T-helper 22 cell (primary cell): Measurements from ENCODE around the gene DNAJC1.

ENCODE experiments used
- DNase-seq: peaks from one replicate; pipeline ENCODE4 v3.0.0-alpha.2; 2020; ENCODE audit warnings: low read depth

Gene DNAJC1

GRCh38 chr10:22006379-22006884 is 2.9 kb upstream of the DNAJC1 start:
- DNase-seq = no peak

GRCh38 chr10:22005763-22006162 is 2.2 kb upstream of the DNAJC1 start:
- DNase-seq = no peak

DNA sequence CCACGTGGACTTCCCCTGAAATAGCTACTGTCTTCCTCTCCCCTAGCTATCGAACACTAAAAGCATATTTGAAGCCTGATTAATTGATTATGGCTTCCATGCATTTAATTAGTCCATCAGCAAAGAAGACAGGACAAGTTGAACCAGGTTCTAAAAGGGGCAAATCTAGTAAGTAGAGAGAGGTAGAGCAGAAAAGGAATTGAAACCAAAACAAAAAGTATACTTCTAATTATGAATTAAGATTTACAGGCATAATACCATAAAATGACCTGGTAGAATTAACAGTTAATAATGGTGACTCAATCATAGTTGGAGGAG is 393 bp upstream of the DNAJC1 start:
- DNase-seq = no peak

GRCh38 chr10:22002591-22003176 is 846 bp downstream of the DNAJC1 start:
- no peak for DNase-seq

DNA sequence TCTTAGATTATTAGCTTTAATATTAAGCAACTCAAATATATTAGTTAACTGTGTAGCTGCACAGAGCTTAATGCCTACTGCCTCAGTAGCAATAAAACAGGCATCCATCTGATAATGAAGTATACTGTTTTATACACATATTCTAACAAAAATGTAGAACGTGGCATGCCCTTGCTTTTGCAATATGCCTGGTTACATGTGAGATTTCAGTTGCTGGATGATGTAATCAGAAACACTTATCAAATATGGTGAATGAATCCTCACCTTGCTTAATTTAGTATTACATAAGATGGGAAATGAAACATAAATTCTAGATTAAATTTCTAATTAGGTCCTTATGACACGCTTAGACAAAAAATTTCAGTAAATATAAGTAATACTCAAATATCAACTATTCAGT is 8.0 kb downstream of the DNAJC1 start:
- DNase-seq = no peak

DNA sequence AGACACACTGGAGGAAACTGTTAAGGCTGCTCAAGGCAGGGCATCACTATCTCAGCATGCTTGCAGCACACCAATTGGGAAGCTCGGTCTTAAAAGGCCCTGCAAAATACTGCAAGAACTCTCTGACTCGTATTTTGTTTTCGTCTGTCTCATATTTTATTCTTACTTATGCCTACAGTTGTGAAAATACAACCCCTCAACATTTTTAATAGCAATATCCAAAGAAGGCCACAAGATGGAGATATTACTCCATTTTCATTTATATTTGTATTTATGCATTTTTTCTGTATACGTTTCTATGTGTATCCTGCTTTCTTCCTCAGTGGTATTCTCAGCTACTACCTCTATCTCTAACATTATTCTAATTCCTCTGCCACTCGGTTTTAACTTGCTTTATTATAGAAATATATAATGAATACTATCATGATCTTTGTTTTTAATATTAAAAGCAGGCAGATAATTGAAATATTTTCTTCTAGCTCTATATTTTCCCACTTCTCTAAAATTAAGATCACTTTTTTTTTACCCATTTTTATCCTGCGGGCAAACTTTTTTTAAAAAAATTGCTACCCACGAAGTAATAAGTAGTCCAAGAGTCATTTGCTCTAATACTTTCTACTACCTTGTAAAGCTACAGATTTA is 10.0 kb downstream of the DNAJC1 start:
- DNase-seq = no peak

GRCh38 chr10:21991785-21992184 is 11.7 kb downstream of the DNAJC1 start:
- no peak for DNase-seq

GRCh38 chr10:21990449-21990848 is 13.1 kb downstream of the DNAJC1 start:
- DNase-seq = no peak

DNA sequence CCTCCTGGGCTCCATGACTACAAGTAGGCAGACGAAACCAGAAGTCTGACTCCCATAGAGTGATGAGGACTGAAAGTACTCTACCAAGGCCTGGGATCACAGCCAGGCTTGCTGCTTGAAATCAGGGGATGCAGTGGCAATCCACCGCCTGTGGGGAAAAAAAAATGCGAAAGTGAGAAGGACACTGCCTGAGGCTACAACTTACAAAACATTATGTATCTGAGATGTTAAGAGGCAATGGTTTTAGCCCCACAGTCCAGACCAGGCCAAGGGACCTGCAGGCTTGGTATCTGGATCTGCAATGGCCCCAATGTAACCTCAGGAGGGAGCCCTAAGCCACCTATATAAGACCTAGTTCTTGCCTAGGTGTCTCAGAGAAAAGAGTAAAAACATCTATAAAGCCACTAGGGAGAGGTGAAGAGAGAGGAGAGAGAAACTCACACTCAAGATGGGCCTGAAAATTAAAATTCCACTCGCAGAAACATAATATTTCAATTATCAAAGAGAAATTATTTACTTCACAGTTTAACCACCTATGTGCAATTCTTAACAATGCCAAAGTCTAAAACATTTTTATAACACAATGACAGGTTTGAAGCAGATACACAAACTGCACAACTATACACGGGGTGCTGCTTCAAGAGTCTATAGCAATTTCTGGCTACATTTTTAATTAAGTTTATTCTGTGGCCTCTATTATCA is 13.9 kb downstream of the DNAJC1 start:
- no peak for DNase-seq

DNA sequence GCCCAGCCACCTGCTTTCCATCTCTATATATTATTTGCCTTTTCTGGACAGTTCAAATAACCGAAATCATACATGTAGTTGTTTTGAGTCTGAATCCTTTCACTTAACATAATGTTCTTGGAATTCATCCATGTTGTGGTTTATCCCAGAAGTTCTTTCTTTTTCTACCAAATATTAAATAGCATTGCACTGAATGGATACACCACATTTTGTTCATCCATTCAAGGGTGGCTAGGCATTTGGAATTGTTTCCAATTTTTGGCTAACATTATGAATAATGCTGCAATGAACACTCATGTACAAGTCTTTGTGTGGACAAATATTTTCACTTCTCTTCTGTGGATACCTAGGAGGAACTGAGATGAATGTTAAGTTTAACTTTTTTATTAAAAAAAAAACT is 18.0 kb downstream of the DNAJC1 start:
- no peak for DNase-seq

DNA sequence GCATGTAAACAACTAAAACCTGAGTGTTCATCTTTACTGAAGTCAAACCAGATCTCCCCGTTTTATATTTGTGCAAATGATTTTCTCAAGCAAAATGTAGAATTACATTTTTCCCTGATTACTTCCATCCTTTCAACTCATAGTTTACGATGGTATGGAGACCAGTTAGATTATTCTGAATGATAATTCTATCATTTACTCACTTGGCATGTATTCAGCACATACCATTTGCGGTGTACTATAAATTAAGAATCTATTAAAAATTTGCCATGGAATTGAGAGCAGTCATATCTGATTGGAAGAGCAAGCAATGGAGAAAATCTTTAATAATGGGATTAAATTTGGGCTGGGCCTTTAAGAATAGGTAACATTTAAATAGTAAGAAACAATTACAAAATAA is 22.4 kb downstream of the DNAJC1 start:
- DNase-seq = no peak

- no peak for DNase-seq
Measured at GRCh38 chr10:21980691-21981090, 22.8 kb downstream of the DNAJC1 start.

DNA sequence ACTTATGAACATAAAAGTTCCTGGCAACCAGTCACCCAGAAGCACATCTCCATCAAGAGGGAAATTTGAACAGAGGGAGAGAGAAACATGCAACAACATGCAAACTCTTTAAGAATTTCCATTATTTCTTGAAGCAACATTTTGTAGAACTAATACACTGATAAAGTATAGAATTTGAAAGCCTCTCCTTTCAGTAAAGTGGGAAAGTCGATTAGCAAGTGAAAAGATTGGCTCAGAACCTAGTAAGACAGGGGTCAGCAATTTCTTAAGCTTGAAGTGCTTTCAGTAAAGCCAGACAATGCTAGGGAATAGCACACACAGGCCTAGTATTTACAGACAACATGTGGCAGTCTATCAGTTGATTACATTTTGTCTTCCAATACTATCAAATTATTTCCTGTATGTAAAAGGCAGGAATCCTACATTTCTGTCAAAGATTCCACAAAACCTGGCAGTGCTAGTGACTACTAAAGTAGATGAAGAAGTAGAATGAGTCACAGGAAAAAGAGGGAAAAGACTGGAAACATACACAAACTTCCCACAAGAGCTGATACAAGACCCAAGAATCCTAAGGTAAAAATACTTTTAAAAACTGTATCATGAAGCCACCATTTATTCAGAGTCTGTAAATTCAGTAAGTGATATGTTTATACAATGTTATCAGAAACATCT is 25.2 kb downstream of the DNAJC1 start:
- no peak for DNase-seq

GRCh38 chr10:21976739-21977138 is 26.8 kb downstream of the DNAJC1 start:
- DNase-seq = no peak

- DNase-seq = no peak
Measured at GRCh38 chr10:21976280-21976679, 27.2 kb downstream of the DNAJC1 start.

DNA sequence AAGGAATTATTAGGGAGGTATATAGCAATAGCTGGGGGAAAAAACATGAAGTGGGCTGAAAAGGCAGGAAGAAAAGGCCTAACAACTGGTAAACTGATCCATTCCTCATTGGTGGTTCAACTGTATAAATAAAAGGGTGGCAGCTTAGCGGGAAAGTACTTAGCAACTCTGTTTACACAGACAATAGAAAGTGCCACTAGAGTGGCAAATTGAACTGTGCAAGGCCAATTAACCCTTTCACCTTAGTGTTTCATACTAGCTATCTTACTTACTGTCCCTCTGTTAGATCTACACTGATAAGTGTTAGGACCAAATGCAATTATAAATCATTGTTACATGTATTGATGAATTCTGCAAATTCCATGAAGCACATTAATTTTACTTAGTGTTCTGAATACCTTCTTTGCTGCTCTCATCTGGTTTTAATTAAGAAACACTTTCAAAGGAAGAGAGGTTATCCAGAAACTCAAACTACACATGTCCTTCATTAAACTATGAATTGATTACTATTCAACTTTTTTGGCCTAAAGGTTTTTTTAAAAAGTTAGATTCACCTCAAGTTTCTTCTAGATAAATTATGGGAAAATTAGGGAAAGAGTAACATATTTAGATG is 28.0 kb downstream of the DNAJC1 start:
- DNase-seq = no peak

DNA sequence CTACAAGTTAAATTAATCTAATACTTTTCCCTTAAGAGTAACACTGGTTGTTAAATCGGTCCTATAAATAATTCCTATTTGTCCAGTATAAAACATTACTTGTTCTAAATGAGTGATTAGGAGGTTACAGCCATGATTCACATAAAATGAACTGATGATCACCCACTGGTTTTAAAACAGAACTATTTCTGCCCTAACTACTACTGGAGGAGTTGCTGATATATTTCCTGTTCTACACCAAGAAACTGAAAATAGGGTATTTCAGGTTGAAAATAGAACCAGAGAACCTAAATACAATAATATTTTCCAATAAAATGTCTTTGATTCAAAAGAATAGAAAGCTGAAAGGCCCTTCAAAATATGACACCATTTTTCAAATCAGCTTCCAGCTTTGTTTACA is 30.9 kb downstream of the DNAJC1 start:
- DNase-seq = no peak

DNA sequence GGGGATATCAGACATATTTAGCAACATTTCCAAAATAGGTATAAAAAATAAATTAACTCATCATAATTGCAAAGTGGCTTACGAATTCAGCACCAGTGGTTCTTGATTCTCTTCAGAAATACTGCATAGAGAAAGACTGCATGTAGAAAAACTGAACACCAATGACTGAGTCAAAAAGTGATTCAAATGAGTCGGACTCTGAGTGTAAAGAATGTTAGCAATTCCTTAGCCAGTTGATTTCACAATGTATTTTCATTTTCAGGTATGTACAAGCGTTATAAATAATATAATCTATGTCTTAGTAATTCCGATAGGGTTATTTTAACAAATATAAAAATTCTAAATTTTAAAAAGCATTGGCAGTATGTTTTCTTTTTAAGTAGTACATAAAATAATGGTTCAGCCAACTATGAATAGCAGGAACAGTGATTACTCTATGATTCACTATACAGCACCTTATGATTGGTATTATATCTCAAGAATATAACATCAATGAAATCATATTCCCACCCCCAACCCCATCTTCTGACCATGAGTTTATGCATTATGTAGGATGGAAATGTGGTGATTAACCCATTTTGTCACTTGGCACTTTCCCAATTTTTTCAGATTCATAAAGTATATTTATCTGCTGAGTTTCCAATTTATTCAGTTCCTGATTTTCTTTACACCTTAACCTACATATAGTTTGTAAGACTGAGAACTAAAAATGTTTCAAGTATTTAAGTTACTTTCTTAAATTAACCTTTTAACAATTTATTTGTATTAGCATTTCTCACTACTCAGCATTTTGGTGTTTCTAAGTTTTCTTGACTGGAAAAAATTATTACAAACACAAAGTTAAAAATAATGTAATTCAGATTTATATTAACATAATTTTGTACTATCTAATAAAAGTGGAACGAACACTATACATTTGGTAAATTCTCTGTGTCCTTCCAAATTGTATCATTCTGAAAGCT is 33.9 kb downstream of the DNAJC1 start:
- no peak for DNase-seq

GRCh38 chr10:21964983-21965665 is 38.4 kb downstream of the DNAJC1 start:
- no peak for DNase-seq

- DNase-seq = no peak
Measured at GRCh38 chr10:21962358-21962757, 41.2 kb downstream of the DNAJC1 start.

DNA sequence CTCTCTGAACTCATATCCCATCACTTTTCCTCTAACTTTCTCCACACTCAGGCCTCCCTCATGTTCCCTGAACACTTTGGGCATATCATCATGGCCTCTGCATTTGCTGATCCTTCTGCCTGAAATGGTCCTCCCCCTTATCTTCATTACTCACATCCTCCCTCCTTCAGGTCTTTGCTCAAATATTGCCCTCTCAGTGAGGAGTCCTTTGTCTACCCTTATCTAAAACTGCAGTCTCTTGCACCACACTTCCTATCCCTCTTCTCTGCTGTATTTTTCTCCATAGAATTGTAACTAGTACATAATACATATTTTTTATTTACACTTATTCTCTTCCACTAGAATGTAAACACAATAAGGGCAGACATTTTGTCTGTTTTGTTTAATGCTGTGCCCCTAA is 41.7 kb downstream of the DNAJC1 start:
- no peak for DNase-seq
